ENCODE results near the gene CASK.

GRCh38 chrX:41655631-41656030 is 267.7 kb downstream of the CASK start:
- TF ChIP-seq CTCF (IDR thresholded peaks at IDR 0.05; ENCODE audit: low read depth, low read length, poor library complexity, severe bottlenecking) (no peak), EZH2phosphoT487 (IDR thresholded peaks at IDR 0.05; ENCODE audit: borderline replicate concordance, low read length) (no peak)
